ENCODE results near the gene FXYD3.

FXYD3 gene

DNA sequence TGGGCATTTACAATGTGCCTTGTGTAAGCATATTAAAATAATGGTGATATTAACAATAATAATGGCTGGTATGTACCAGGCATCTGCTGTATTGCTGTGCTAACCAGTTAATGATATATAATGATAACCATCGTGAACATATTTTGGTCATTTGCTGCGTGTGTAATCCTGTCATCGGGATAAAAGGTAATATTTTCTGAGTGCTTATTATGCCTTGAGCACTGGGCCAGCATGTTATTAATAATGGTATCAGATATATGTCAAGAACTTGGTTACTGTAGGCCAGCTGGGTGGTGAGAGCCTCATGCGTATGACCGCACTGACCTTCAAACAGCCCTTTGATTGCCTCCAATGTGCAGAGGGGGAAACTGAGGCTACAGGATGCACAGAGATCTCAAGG lies 22.2 kb upstream of the FXYD3 start:
- TF ChIP-seq, protein P1, sequence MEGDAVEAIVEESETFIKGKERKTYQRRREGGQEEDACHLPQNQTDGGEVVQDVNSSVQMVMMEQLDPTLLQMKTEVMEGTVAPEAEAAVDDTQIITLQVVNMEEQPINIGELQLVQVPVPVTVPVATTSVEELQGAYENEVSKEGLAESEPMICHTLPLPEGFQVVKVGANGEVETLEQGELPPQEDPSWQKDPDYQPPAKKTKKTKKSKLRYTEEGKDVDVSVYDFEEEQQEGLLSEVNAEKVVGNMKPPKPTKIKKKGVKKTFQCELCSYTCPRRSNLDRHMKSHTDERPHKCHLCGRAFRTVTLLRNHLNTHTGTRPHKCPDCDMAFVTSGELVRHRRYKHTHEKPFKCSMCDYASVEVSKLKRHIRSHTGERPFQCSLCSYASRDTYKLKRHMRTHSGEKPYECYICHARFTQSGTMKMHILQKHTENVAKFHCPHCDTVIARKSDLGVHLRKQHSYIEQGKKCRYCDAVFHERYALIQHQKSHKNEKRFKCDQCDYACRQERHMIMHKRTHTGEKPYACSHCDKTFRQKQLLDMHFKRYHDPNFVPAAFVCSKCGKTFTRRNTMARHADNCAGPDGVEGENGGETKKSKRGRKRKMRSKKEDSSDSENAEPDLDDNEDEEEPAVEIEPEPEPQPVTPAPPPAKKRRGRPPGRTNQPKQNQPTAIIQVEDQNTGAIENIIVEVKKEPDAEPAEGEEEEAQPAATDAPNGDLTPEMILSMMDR (conservative IDR thresholded peaks at IDR 0.05; ENCODE audit: low read length): no peak
- no peak overlapping the region for H3K4me3 ChIP-seq (ENCODE audit: low read length)
- DNase-seq (ENCODE audit: low read depth): no peak

DNA sequence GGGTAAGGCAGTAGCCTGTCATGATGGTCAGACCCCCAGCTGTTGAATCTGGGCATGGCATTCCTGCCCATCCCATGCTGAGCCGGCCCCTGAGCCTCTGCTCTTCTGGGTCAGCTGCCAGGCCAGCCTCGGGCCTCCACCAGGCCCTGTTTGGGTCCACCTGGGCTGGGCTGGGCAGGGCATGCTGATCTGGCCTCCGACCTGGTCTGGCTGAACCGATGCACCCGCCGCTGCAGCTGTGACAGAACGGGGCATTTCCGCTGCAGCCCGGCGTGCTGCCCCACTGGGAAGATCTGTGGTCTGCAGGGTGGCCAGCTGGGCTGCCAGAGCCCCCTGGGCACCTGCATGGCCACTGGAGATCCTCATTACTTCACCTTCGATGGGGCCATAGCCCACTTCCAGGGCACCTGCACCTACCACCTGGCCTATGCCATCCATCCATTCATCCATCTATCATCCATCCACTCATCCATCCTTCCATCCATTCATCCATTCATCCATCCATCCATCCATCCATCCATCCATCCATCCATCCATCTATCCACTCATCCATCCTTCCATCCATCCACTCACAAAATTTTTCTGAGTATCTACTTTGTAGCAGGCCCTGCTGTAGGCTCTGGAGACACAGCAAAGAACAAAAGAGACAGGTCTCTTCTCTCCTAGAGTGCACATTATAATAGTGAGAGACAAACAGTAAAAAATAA lies 21.5 kb upstream of the FXYD3 start:
- TF ChIP-seq, protein P1 (conservative IDR thresholded peaks at IDR 0.05; ENCODE audit: low read length): no peak
- no peak for DNase-seq (ENCODE audit: low read depth)
- no peak overlapping the region for H3K4me3 ChIP-seq (ENCODE audit: low read length)

DNA sequence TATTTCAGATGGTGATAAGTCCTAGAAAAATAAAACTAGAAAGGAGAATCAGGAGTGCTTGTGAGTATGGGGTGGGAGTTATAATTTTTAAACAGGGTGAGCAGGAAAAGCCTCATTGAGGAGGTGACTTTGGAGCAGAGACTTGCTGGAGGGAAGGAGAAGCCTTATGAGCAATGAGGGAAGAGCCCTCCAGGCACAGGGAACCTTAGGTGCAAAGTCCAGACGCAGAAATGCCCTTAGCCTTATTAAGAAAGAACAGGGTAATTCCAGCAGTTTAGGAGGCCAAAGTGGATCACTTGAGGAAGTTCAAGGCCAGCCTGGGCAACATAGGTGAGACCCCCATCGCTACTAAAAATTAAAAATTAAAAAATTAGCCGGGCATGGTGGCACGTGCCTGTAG lies 21.0 kb upstream of the FXYD3 start:
- TF ChIP-seq, protein P1 (conservative IDR thresholded peaks at IDR 0.05; ENCODE audit: low read length): no peak
- no peak for DNase-seq (ENCODE audit: low read depth)
- H3K4me3 ChIP-seq (ENCODE audit: low read length): no peak overlapping the region

DNA sequence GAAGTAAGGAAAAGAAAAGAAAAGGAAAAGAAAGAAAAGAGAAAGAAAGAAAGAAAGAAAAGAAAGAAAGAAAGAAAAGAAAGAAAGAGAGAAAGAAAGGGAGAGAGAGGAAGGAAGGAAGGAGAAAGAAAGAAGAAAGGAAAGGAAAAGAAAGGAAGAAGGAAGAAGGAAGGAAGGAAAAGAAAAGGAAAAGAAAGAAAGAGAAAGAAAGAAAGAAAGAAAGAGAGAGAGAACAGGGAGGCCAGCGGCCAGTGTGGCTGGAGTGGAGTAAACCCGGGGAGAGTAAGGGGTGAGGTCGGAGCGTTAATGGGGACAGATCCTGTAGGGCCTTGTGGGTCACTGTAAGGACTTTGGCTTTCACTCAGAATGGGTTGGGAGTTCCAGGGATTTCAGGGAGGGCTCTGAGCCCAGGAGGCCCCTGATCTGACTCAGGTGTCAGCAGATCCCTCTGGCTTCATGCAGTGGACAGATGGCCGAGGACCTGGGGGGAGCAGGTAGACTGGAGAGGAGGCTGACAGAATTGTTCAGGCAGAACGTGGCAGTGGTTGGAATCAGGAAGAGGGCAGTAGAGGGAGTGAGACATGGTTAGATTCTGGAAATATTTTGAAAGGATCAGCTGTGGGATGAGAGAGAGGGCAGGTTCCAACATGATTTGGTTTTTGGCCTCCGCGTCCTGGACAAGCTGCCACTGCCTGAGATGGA lies 19.8 kb upstream of the FXYD3 start:
- H3K4me3 ChIP-seq (ENCODE audit: low read length): no peak overlapping the region

DNA sequence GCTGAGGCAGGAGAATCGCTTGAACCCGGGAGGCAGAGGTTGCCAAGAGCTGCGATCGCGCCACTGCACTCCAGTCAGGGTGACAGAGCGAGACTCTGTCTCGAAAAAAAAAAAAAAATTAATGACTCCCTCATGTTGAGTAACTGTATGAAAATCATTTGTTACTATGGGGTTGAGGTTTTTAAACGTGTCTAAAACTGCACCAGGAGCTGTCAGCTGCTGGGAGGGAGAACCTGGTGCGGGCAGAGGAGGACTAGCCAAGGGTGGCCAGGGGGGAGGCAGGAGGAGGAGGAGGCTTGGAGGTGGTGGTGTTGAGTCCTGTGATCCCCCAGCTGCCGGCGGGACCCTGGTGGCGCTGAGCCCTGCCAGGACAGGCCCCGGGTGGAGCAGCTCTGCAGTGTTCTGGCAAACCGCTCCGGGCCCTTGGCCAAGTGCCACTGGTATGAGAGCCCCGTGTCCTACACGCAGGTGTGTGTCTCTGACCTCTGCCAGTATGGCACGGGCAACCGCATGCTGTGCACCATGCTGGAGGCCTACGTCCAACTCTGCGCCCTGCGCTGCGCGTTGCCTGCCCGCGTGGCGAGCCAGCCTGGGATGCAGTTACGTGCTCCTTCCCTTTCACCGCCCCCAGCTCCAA lies 17.1 kb upstream of the FXYD3 start:
- no peak overlapping the region for H3K4me3 ChIP-seq (ENCODE audit: low read length)
- DNase-seq (ENCODE audit: low read depth): no peak
- TF ChIP-seq, protein P1 (conservative IDR thresholded peaks at IDR 0.05; ENCODE audit: low read length): no peak

More for the DNA sequence above, 19.8 kb upstream of the FXYD3 start:
- DNase-seq (ENCODE audit: low read depth): no peak
- TF ChIP-seq, protein P1 (conservative IDR thresholded peaks at IDR 0.05; ENCODE audit: low read length): no peak

DNA sequence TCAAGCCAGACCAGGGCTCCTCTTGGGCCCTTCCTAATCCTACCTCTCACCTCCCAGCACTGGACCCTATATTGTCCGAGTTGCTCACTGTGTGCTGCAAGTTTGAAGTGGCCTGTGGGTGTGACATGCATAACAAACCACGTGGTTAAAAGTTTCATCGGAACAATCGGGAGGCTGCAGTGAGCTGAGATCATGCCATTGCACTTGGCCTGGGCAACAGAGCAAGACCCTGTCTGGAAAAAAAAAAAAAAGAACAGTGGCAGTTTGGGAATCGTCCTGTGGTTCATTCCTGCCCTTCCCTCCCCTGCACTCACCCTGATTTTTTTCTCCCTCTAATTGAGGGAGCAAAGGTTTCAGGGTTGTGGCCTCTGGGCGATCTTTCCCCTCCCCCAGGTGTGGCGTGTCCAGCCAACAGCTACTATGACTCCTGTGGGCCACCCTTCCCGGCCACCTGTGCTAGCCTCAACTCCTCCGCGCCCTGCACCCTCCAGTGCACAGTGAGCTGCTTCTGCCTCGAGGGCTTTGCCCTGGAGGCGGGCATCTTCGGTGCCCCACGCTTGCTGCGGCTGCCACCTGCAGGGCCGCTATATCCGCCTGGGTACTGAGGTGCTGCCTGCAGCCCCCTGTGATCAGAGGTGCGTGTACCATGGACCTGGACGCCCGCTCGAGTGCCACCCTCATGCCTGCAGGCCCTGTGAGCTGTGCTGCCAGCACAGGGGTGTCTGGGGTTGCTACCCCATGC lies 16.3 kb upstream of the FXYD3 start:
- H3K4me3 ChIP-seq (ENCODE audit: low read length): no peak overlapping the region
- DNase-seq (ENCODE audit: low read depth): no peak
- TF ChIP-seq, protein P1 (conservative IDR thresholded peaks at IDR 0.05; ENCODE audit: low read length): no peak
